GM21447 (cell line): ENCODE measurements around the gene MEI1.
A peak's percentile ranks its signal among the peaks of the same experiment; 100 is the strongest.

Experiments used
- ATAC-seq: cut with Tn5 transposase; IDR thresholded peaks from one replicate; pipeline ENCODE4 v1.9.1; 2021; ENCODE audit not compliant: unreplicated experiment

Gene MEI1

DNA sequence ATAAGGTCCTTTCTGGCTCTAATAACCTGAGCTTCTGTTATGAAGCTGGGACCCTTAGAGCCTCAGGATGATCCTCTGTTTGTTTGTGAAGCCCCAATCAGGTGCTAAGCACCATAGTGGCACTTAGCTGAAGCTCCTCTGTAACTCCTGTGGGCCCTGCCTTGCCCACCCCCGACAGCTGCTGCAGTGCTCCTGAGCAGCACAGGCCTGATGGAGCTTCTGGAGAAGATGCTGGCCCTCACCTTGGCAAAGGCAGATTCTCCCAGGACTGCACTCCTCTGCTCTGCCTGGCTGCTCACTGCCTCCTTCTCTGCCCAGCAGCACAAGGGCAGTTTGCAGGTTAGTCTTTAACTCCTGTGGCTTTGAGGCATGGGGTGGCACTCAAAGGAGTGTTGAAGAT, 82.2 kb downstream of the MEI1 start:
- ATAC-seq = peak; percentile 14

DNA sequence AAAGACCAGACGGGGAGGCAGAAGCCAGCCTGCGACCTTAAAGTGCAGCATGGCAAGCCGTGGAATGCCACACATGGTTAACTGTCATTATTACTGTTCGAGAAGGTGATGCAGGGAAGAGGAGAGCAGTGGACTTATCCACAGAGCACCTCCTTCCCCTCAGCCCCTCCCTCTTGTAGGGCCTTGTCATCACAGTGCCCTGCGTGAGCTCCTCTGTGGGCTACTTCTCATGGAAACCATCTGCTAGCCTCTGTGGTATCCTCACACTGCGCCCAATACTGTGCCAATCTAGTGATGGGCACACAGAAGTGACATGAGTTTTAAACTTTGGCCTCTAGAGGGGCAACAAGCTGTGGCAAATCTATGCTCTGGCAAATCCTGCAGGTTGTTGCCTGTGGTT, 83.0 kb downstream of the MEI1 start:
- no peak for ATAC-seq

DNA sequence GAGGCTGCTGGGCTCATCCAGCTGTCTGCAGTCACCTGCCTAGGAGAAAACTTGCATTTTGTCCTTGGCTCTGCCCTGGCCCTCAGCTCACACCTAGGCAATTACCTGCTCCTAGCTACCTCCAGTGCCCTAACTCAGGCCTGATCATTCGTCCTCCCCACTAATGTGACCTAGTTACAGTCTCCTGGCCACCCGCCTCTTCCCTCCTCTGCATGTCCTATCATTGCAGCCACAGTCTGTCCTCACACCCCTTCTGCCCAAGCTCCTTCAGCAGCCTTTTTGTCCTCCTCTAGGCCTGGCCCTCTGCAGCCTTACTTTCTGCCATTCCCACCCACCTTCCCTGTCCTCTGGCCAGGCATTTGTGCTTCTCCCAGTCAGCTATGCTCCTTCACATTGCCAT, 83.4 kb downstream of the MEI1 start:
- ATAC-seq = no peak

DNA sequence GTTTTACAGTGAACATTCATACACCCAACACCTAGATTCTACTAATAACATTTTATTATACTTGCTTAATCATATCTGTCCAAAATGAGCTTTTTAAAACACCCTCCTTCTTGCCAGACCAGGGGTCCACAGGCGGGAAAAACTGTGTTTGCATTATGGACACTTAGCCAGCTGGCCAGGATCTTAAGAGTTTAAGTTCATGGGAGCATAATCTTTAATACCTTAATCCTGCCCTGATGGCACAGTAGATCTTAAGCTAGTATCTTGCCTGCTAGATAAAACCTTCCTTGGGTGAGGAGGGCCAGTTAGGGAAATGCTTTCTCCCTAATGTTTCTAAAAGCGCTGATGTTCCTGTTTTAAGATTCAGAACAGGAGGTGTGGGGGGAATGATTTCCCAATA, 88.0 kb downstream of the MEI1 start:
- ATAC-seq = no peak

DNA sequence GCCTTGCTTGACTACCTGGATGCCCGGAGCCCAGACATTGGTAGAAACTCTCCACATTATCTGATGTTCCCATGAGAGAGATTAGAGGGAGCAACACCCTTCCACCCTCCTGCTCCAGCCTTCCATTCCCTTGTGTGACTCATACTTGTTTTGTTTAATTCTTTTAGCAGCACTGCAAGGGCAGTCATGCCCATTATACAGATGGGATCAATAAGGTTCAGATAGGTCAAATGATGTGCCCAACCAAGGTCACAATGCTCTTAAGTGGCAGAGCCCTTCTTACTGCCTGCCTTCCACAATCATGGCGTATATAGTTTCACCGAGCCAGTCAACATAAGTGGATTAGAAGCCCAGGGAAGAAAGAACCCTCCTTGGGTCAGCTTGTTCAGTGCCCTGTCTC, 94.6 kb downstream of the MEI1 start:
- ATAC-seq = no peak

DNA sequence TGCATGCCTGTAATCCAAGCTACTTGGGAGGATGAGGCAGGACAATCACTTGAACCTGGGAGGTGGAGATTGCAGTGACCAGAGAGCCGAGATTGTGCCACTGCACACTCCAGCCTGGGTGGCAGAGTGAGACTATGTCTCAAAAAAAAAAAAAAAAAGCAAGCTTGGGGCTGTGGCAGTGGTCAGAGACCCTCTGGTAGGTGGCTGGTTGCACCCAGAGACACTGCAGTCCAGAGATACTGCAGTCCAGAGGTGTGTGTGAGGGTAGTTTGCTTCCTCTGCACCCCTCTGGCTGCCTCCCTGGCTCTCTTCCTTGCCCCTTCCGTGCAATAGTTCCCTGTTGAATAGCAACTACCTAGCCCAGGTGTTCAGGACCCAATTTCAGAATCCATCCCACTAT, 99.4 kb downstream of the MEI1 start:
- ATAC-seq = no peak

DNA sequence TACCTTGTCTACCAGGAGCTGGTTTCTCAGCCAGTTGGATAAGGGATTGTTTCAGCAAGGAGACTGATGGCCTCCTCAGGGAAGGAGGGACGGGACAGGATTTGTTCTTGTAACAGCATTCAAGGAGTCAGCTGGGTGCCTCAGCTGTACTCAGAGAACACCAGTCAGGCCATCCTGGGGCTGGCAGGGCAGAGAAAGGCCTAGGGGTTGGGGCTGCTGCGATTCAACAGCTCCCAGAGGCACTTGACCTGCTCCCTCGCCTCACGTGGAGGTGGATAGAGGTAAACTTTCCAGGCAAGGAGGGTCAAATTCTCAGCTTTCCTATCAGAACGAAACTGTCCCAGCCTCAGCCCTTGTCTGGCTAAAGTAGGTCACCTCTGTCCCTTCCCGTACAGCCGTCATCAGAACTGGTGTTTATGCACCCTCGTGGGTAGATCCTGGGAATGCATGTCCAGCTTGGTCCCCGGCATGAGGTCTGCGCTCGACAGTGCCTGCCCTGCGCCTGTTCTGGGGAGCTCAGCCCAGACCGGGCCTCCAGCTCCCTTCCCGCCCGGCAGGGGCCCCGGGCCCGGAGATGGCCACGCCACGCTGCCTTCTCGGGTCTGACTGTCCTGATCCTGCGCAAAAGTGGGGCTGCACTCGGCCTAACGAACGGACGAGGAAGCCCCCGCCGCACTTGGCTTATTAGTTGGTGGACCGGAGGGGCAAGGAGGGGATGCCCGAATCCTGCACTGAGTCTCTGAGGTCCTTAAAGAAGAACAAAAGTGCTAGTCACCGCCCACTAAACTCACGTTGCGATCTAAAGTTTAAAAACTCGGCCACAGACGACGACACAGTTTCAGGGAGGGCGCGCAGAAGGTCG, 100.4 kb downstream of the MEI1 start:
- no peak for ATAC-seq

DNA sequence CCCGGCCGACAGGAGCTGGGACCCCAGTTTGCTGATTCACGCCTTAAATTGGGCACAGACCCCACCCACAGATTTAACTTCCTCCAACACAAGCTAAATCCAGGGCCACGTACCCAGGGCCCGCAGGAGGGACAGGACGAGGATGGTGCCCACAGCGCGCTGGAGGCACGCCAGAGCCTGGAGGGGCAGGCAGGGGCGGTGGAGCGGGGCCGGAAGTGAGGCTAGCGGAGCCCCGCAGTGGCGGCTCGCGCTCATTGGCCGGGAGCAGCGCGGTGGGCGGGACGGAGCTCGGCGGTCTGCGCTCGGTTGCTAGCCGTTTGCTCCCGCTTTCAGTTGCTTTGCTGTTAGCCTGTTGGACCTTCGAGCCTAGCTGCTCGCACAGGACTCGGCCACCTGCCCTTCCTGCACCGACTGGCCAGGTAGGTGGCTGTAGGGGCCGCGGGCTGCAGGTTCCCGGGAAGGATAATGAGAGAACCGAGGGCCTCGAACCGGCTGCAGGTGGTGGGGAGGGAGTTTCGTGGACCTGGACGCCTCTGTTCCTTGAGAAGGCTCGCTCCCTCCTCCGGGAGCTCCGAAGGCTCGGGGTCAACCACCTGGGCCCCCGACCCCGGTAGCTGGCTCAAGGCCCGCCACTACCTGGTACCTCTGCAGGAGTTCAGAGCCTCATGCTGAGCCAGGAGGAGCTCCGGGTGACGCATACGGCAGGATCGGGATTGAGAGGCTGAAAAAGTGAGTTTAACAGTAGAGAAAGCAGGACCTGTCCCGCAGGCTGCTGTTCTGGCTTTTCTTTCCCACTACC, 101.2 kb downstream of the MEI1 start, which contains the start of gene CCDC134:
TSS of gene CCDC134 (plus strand) at position 332 of the 799 bp plus-strand sequence. CDS start 8,212 bp downstream, outside the sequence.
- ATAC-seq = peak; percentile 88

DNA sequence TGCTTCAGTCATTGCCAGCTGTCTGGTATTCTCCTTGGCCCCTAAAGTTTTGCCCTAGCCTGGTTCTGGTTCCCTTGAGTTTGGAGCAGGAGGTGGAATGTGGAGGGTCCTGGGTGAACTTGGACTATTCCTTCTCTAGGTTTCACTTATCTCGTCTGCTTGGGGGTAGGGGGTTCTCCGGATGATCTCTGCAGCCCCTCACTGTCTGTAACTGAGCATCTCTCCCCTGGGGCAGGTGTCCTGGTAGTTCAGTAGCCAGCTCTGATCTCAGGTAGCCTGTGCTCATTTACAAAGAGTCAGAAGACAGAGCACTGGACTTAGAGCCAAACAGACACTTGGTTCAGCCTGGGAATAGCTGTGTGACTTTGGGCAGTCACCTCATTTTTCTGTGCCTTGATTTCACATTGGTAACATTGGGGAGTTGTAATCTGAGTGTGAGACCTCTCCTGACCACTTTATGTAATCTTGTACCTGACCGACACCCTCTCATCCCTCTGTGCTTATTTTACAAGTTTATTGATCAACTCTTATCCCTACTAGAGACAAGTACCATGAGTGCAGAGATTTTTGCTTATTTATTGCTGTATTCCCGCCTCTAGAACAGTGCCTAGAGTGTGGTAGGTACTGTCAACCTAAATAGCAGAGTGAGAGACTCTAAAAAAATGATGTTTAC, 102.0 kb downstream of the MEI1 start:
- no peak for ATAC-seq

DNA sequence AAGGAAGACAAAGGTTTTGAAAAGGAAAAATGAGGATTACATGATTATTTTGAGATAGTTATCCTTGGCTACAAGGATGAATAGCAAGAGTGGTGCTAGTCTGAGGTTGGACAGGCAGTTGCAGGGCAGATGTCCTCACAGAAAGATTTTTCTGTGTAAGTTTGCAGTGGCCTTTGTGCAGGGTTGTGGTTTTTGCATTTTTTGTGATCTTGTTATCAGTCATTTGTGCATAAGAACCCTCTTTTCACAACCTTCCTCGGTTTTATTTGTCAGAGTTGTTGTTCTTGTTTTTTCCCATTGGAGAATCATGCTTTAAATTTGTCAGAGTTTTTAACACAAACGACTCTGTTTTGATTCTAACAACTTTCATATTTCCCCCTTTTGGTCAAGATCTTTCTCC, 102.6 kb downstream of the MEI1 start:
- ATAC-seq = no peak

DNA sequence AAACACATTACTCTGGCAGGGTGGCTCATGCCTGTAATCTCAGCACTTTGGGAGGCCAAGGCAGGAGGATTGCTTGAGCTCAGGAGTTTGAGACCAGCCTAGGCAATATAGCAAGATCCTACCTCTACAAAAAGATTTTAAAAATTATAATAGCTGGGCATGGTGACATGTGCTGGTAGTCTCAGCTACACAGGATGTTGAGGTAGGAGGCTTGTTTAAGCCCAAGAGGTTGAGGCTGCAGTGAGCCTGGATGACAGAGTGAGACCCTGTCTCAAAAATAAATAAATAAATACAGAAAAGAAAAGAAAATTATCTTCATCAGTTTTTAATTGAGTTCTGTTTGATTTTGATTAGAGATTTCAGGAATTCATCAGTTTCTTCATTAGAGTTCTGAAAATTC, 106.3 kb downstream of the MEI1 start:
- ATAC-seq = no peak

DNA sequence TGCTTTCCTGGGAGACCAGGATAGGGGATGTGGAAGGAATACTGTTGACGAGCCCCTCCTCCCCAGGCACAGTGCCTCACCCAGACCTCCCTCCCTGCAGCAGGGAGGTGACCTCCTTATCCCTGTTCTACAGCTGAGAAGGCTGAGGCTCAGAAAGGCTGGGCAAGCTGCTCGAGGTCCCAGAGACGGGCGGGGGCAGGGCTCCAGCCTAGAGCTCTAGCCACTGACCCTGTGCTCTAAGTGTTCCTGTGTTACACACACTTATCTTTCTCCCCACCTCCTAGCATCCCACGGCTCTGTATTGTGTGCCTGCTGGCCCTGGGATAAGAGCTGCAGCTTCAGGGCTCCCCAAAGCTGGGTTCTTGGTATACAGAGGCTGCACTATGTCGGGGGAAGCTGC, 109.1 kb downstream of the MEI1 start:
- ATAC-seq = no peak

DNA sequence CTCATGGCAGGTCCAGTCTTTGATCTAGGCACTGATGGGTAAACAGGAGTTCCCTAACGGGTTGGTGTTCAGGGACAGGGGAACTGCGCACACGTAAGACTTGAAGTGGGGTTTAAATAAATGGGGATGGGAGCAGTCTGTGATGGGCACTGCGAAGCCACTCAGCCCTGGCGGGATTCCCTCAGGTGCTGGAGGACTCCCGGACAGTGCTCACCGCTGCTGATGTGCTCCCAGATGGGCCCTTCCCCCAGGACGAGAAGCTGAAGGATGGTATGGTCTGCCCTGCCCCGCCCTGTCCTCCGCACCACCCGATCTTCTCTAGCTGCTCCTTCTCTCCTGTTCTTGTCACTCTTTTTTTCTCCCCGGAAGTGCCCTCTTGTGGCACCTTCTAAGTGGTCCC, 110.7 kb downstream of the MEI1 start:
- no peak for ATAC-seq

DNA sequence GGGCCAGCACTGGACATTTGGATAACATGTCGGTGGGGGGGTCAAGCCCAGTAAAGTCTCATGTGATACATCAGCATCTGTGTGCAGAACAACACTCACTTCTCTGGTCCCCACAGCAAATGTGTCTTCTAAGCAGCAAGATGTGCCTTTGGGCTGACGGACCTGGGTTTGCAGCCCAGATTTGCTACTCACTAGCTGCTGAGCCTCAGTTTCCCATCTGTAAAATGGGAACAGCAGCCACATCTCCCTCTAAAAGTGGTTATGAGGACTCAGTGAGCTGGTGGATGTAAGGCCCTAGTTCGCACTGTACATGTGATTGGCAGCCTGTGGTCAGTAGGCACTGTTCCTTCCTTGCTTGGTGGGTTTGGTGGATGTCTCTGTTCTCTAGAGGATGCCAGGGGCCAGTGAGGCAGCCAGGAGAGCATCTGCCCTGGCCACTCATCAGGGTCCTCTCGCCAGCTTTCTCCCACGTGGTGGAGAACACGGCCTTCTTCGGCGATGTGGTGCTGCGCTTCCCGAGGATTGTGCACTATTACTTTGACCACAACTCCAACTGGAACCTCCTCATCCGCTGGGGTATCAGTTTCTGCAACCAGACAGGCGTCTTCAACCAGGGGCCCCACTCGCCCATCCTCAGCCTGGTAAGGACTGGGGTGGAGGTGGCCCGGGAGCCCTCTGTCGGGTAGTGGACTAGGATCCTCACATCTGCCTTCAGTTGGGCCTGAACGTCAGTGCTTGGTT, 113.7 kb downstream of the MEI1 start:
- no peak for ATAC-seq

DNA sequence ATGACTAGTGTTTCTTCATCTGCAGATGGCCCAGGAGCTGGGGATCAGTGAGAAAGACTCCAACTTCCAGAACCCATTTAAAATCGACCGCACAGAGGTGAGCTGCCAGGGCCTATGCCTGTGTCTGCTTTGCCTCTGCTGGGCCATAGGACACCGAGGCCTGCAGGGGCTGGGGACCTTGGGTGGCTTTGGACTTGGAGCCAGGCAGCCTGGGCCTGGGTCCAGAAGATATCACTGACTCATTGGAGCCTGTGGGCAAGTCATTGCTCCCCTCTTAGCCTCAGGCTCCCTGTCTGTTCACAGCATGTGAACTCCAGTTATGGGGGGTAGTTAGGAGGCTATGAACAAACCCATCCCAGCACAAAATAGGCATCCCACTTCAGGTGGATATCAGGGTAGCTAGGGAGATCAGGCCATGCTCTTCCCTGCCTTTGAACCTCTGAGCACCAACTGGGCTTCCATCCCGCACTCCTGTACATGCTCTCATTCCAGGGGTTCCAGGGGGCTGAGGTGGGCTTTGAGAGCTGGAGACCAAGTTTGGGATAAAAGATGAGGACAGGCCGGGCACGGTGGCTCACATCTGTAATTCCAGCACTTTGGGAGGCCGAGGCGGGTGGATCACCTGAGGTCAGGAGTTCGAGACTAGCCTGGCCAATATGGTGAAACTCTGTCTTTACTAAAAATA, 114.6 kb downstream of the MEI1 start:
- ATAC-seq = no peak

DNA sequence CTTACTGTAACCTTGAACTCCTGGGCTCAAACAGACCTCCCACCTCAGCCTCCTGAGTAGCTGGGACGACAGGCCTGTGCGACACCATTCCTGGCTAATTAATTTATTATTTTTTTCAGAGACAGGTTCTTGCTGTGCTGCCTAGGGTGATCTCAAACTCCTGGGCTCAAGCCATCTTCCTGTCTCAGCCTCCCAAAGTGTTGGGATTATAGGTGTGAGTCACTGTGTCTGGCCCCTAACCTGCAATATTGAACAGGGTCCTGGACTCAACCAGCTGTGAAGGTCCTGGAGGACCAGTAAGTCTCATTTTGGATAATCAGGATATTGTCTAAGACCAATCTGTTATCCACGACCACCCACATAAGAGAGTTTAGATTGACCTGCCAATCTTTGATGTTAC, 116.4 kb downstream of the MEI1 start:
- ATAC-seq = no peak

DNA sequence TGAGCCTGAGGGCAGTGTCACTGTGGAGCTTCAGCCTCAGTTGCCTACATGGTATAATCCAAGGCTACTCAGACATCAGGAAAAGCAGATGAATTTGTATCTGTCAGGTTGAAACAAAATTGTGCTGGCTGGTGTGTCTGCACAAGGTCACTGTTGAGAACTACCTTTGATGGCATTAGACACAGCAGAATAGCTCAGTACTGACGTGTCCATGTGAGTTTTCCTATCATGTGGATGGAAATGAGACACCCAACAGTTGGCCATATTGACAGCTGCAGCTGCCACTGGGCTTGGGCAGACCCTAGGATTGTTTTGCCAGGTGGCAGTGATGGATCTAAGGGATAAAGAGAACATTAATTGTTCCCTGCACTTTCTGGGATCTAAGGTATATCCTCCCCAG, 116.9 kb downstream of the MEI1 start:
- ATAC-seq = no peak

DNA sequence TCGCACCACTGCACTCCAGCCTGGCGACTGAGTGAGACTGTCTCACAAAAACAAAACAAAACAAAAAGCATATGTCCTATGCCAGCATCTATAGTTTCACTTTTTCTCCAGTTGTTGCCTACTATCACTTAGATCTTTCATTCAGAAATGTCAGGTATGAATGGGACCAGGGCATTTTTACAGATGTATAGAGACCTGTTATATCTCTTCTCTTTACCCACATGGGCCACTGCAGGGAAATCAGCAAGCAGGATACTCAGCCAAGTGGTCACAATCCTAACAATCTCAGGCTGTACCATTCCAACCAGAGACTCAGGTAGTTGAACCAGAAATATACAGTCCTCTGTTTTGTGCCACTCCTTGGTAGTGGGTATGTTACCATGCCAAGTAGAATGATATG, 117.6 kb downstream of the MEI1 start:
- no peak for ATAC-seq

DNA sequence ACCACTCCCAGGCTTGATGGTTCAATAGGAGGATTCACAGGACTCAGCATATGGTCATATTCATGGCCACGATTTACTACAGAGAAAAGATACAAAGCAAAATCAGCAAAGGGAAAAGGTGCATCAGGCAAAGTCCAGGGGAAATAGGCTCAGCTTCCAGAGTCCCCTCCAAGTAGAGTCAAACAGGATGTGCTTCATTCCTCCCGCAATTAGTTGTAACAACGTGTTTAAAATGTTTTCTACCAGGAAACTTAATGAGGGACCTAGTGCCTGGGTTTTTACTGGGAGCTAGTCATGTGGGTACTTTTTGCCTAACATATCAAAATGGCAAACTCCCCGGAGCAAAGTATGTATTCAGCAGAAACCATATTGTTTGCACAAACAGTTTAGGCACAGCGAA, 118.7 kb downstream of the MEI1 start:
- no peak for ATAC-seq

DNA sequence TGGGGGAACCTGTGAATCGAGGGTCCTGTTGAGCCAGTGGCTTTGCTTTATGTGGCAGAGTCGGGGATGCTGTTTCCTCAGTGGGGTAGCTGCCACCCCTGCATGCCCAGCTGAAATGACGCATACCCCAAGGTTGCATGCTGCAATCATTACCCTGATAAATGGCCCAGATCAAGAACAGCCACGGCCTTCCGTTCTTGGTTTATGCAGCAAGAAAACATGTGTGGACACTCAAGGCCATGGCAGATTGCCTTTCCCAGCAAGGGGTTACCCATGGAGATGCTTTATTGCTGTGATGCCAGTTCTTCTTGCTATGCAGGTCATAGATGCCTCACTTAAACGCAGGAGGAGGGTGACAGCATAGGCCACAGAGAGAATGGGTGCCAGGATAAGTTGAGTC, 119.3 kb downstream of the MEI1 start:
- no peak for ATAC-seq
